ENCODE results near the gene FRMD6.

GRCh38 chr14:51616724-51617409 lies 34.8 kb upstream of the FRMD6 start:
- no peak for TF ChIP-seq CTCF (IDR thresholded peaks at IDR 0.05; ENCODE audit: low read depth, low read length, poor library complexity, severe bottlenecking)
- no peak for TF ChIP-seq EZH2phosphoT487 (IDR thresholded peaks at IDR 0.05; ENCODE audit: borderline replicate concordance, low read length)

Data from DOHH2 (cell line).